ENCODE results near the gene ABCB10.

Gene ABCB10

DNA sequence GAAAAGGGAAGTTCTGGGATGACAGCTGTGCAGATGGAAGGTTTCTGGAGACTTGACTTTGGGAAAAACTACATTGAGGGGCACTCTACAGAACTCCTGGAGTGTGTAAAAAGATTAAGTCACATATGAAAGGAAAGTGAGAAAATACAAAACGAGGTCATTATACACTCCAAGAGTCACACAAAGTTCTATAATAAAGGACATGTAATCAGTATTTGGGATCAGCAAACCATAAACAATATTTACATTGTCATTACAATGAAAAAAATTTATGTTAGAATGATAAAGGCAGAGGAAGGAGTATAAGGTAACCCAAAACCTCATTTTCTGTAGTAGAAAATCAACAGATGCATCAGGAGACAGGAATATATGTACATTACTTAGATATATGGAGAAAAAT is 73.2 kb downstream of the ABCB10 start:
- peaks cover 21% of the 10 kb centered on the region for H3K4me1 ChIP-seq (ENCODE audit: control insufficient read depth, low read length)
- H3K4me3 ChIP-seq (ENCODE audit: low read length): no peak overlapping the region
- no peaks in the 10 kb centered on the region for H3K27me3 ChIP-seq (ENCODE audit: control insufficient read depth, low read length)
- H3K9me3 ChIP-seq (ENCODE audit: control insufficient read depth, insufficient read depth, low read length): no peaks in the 10 kb centered on the region
- peaks cover 13% of the 10 kb centered on the region; the same call in 1 of the 2 replicates for H3F3A ChIP-seq (ENCODE audit: control insufficient read depth, insufficient read depth)
- H3K27ac ChIP-seq (ENCODE audit: low read depth, low read length): no peak overlapping the region
- no peaks in the 10 kb centered on the region for H4K20me1 ChIP-seq (ENCODE audit: control insufficient read depth, insufficient read depth, low read depth, low read length)
- no peak overlapping the region for H3K4me2 ChIP-seq (ENCODE audit: low read length)
- TF ChIP-seq, protein P1, sequence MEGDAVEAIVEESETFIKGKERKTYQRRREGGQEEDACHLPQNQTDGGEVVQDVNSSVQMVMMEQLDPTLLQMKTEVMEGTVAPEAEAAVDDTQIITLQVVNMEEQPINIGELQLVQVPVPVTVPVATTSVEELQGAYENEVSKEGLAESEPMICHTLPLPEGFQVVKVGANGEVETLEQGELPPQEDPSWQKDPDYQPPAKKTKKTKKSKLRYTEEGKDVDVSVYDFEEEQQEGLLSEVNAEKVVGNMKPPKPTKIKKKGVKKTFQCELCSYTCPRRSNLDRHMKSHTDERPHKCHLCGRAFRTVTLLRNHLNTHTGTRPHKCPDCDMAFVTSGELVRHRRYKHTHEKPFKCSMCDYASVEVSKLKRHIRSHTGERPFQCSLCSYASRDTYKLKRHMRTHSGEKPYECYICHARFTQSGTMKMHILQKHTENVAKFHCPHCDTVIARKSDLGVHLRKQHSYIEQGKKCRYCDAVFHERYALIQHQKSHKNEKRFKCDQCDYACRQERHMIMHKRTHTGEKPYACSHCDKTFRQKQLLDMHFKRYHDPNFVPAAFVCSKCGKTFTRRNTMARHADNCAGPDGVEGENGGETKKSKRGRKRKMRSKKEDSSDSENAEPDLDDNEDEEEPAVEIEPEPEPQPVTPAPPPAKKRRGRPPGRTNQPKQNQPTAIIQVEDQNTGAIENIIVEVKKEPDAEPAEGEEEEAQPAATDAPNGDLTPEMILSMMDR (IDR thresholded peaks at IDR 0.05; ENCODE audit: low read depth, low read length, poor library complexity, severe bottlenecking): no peak
- no peak for TF ChIP-seq EZH2phosphoT487 (IDR thresholded peaks at IDR 0.05; ENCODE audit: borderline replicate concordance, low read length)
- H3K79me2 ChIP-seq (ENCODE audit: control insufficient read depth, low read length): peaks cover 8% of the 10 kb centered on the region
- no peaks in the 10 kb centered on the region for H3K9me2 ChIP-seq (replicated peaks; ENCODE audit: control insufficient read depth, low read length)
- H3K36me3 ChIP-seq (ENCODE audit: control insufficient read depth, low read length): peaks cover 87% of the 10 kb centered on the region

DNA sequence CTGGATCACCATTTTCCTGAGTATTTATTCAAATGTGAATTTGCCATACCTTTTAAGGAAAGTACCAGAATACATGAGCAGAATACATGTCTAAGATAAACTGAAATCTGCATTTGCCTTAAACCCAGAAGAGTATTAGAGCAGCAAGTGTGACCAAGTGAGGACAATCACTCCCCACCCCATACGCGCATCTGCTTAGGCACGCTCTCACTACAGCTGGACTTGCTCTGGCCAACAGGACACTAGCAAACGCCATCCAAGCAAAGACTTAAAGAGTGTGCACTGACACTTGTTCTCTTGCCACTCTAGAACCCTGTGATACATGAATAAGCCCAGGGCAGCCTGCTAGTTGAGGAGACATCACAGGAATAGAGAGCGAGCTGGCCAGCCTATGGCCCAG is 76.0 kb downstream of the ABCB10 start:
- Histone ChIP-seq H3K4me3 (ENCODE audit: low read length) (no peak overlapping the region), H3F3A (ENCODE audit: control insufficient read depth, insufficient read depth) (peaks cover 25% of the 10 kb centered on the region), H3K9me2 (replicated peaks; ENCODE audit: control insufficient read depth, low read length) (no peaks in the 10 kb centered on the region), H3K27me3 (ENCODE audit: control insufficient read depth, low read length) (no peaks in the 10 kb centered on the region), H3K9me3 (ENCODE audit: control insufficient read depth, insufficient read depth, low read length) (no peaks in the 10 kb centered on the region), H4K20me1 (ENCODE audit: control insufficient read depth, insufficient read depth, low read depth, low read length) (no peaks in the 10 kb centered on the region), H3K4me2 (ENCODE audit: low read length) (no peak overlapping the region), H3K27ac (ENCODE audit: low read depth, low read length) (no peak overlapping the region), H3K4me1 (ENCODE audit: control insufficient read depth, low read length) (peaks cover 43% of the 10 kb centered on the region), H3K79me2 (ENCODE audit: control insufficient read depth, low read length) (peaks cover 20% of the 10 kb centered on the region), H3K36me3 (ENCODE audit: control insufficient read depth, low read length) (peaks cover 82% of the 10 kb centered on the region)
- TF ChIP-seq EZH2phosphoT487 (IDR thresholded peaks at IDR 0.05; ENCODE audit: borderline replicate concordance, low read length): no peak
- TF ChIP-seq, protein P1 (IDR thresholded peaks at IDR 0.05; ENCODE audit: low read depth, low read length, poor library complexity, severe bottlenecking): no peak

DNA sequence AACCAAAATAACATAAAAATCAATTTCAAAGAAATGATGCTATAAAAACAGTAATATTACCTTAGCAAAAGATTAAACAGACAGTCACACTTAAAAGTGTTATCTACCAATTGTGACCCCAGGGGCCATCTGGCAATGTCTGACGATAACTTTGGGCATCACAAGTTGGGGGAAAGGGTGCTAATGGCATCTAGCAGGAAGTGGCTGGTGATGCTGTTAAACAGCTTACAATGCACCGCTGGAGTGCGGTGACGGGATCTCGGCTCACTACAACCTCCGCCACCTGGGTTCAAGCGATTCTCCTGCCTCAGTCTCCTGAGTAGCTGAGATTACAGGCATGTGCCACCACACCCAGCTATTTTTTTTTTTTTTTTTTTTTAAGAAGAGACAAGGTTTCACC is 78.0 kb downstream of the ABCB10 start:
- Histone ChIP-seq H3K4me3 (ENCODE audit: low read length) (peak overlapping the region; percentile 55), H3K79me2 (ENCODE audit: control insufficient read depth, low read length) (peaks cover 20% of the 10 kb centered on the region), H3K4me2 (ENCODE audit: low read length) (peak overlapping the region; percentile 67), H3K9me3 (ENCODE audit: control insufficient read depth, insufficient read depth, low read length) (no peaks in the 10 kb centered on the region), H3K4me1 (ENCODE audit: control insufficient read depth, low read length) (peaks cover 43% of the 10 kb centered on the region), H3K27me3 (ENCODE audit: control insufficient read depth, low read length) (no peaks in the 10 kb centered on the region), H3F3A (ENCODE audit: control insufficient read depth, insufficient read depth) (peaks cover 22% of the 10 kb centered on the region), H4K20me1 (ENCODE audit: control insufficient read depth, insufficient read depth, low read depth, low read length) (no peaks in the 10 kb centered on the region), H3K9me2 (replicated peaks; ENCODE audit: control insufficient read depth, low read length) (no peaks in the 10 kb centered on the region), H3K27ac (ENCODE audit: low read depth, low read length) (peak overlapping the region; percentile 73), H3K36me3 (ENCODE audit: control insufficient read depth, low read length) (peaks cover 79% of the 10 kb centered on the region)
- TF ChIP-seq, protein P1 (IDR thresholded peaks at IDR 0.05; ENCODE audit: low read depth, low read length, poor library complexity, severe bottlenecking): no peak
- no peak for TF ChIP-seq EZH2phosphoT487 (IDR thresholded peaks at IDR 0.05; ENCODE audit: borderline replicate concordance, low read length)
